Hematopoietic multipotent progenitor cell treated with erythropoietin and hydrocortisone succinate and interleukin-3 and kit ligand, for 8 days (in vitro differentiated cells): ENCODE results near the gene MRE11.
"Not testable (repeated sequence)": the region's sequence is repeated elsewhere in the genome, so short reads cannot be mapped to it uniquely, and the experiment has no call there.

ENCODE experiments used
- DNase-seq: peaks from one replicate; pipeline ENCODE4 v3.0.0-alpha.2; 2015

MRE11 gene

DNA sequence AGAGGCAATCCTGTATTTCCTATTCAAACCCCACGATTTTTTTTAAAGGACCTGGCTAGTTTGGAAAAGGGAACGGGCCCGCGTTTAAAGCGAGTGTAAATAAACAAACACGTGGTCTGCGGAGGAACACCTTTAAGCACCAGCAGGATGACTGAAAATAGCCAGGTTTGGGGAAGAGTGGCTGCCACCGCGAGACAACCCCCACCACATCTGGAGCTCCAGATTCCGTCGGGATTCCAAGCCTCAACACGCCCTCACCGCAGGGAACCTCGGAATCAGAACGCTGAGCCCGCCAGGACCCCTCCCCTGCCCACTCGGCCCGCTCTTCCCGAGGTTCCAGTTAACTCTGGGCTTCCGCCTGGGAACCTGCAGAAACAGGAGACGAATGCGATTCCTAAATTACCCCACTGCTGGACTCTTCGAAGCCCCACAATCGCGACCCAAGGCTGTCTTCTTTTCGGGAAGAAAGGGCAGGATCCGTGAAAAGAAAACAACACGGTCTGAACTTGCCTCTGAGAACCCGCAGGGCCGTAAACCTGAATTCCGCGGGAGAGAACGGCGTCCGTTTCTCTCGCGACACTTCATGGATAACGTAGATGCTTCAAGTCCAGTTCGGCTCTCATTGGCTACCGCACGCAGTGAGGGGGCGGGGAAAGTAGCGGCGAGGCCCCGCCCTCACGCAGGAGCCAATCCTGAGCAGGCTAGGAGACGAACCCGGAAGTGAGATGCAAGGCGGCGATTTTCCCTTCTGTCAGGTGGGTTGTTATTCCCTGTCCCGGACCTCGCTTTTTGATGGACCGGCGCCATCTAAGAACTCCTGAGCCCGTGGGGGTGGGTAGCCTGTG lies at the start of gene MRE11, which contains the start of gene ANKRD49:
MRE11 (minus strand) TSS at position 564 of the 845 bp plus-strand sequence. CDS start 1,043 bp downstream, outside the sequence.
ANKRD49 (plus strand) TSS at position 704 of the 845 bp plus-strand sequence. CDS start 2,710 bp downstream, outside the sequence.
- peak; percentile 97 for DNase-seq

DNA sequence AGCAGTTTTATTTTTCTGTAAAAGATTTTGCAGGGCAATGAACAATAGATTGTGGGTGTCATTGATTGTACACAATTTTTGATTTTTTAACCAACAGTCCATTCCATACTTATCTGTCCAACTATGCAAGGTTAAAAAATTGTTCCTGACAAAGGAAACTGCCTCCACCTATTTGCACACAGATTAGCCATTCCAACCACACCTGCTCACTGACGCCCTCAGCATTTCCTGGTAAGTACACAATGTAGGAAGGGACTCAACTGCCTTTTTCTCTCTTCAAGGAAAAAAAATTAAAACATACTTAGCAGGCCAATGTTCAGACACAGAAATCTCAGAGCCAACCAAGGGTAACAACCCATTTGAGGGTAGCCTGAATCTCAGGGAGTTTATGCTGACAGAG lies 45.8 kb upstream of the MRE11 start:
- DNase-seq = no peak

DNA sequence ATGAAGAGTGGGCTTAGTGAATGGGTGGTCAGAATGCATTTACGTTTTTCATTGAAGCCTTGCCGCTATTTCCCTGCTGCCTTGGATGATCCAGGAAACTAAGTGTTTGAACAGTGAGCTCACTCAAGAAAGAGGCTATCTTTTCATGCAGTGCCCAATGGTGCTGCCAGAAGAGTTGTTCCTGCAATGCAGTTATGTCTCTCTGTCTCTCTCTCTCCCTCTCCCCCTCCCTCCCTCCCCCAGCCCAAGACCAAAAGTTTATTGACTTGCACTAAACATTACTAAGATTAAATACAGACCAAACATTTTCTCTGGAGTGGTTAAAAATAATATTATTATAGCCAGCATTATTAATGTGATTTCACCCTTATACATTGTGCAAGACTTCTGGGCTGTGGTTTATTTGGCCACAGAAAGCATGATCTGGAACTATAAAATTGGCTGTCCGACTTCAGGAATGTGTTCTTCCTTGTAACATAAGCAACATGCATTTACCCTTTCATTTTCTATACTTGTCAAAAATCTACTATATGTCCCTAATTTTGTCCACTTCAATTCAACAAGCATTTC lies 43.5 kb upstream of the MRE11 start:
- no peak for DNase-seq

DNA sequence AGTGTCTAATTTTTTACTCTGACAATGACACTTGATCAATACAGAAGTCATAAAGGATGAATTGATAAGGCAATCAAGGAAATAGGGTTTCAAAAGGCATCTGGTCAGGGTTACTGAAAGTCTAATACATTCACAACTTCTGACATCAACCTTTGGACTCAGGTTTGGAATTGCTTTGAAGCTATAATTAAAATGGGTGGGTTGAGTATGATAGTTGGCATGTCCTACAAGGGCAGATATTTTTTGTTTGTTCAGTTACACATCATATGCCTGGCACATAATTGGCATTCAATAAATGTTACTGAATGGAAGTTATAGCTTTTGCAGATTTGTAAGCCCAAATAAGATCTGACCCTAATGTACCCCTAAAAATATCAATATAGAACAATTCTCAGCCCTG lies 42.7 kb upstream of the MRE11 start:
- no peak for DNase-seq

DNA sequence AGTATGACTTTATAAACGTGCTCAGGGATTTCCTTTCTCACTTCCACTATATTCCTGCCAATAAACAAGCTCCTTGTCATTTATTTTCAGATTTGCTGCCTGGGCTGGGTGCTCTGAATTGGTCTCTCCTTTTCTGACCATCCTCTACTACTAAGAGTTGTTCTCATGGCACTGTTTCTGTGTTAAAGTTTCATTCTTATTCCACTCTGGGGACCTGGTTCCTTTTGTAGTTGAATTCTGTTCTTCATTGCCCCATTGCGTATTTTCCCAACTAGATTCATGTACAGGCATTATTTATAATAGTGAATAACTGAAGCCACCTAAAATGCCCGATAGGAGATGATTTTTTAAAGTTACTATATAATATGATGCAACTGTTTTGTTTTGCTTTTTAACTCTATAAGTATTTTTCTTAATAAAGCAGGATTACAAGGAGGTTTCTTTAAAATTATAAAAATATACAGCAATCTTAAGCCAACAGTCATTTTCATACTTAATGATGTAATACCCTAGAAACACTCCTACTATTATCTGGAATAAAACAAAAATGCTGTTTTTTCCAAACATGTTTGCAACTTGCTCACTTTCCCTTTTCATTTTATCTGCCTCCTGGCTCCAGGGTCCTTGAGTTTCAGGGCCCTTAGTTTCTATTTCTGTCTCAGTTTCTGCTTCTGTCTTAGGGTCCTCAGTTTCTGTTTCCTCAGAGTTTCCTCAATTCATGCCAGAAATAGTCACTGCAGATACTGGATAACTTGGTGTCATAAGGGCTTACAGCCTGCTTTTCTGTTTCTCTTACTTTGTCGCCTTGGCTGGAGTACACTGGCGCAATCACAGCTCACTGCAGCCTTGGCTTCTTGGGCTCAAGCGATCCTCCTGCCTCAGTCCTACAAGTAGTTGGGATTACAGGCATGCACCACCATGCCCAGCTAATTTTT lies 40.3 kb upstream of the MRE11 start:
- no peak for DNase-seq

DNA sequence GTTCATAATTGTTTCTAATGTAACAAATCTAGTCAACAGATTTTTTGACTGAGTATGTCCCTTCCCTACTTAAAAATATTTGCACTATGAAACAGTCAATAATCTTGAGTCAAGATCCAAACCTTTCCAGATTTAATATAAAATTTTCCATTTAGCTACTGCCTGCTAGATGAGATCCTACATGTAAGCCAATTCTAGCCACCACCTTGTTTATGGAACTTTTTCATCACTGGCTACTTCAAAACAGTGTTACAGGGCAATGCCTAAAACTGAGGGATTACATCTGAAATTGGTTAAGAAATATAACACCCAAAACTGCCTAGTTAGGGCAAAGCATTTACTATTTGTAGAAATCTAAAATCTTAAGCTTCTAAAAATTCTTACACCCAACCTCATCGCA lies 39.6 kb upstream of the MRE11 start:
- no peak for DNase-seq

DNA sequence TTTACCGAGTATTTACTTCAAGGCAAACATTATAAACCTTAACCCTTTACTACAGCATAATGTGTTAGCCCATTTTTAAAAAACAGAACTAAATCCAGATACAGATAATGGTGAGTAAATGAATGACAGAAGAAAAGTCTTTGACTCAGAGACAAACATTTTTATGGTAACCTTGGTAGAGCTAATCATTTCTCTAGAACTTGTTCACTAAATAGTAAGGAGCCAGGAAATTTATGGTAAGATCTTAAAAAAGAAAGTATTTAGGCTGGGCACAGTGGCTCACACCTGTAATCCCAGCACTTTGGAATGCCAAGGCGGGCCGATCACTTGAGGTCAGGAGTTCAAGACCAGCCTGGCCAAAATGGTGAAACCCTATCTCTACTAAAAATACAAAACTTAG lies 38.6 kb upstream of the MRE11 start:
- no peak for DNase-seq

DNA sequence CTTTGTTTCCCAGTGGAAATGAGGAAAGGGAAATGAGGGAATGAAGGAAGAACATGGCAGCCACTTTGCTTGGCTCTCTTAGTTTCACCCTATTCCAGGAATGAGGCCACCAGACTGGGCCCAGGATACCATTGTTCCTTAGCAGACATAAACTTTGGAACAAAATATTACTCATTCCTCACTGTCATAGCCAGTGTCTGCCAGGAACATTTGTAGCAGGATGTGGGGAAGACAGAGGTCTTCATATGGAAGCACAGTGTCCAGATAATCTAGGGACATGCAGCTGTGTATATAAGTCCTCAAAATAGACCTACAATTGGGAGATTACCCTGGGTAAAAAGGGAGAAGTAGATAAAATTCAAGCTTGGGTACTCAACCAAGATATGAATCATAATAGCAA lies 34.9 kb upstream of the MRE11 start:
- DNase-seq = no peak

DNA sequence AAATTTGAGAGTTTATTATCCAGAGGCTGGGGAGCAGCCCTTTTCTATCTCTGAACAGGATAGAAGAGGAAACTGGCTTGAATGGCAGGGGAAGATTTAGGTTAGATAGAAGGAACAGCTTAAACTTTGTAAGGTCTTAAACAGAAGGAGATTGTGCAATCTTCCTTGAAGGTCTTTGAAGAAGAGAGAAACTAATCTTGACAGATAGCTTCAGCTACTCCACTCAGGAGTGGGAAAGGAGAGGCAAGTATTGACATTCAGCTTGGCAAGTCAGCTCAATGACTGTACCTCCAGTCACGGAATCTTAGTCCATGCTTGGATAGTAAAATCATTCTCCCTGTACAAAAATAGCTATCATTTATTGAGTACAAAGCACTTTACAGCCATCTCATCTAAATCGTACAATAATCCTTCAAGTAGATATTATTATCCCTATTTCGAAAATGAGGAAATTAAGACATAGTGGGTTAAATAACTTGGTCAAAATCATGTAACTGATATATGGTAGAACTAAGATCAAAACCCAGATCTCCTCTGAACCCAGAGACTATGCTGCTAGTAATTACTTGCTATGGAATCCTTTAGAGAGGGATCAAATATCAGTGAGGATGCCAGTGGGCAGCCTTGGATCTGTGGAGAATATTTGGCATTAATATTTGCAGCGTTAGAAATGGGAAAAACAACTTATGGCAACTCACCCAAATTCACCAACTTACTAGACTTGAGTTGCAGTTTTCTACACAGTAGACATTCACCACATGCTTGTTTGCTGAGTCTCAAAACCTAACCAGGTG lies 33.2 kb upstream of the MRE11 start:
- no peak for DNase-seq

DNA sequence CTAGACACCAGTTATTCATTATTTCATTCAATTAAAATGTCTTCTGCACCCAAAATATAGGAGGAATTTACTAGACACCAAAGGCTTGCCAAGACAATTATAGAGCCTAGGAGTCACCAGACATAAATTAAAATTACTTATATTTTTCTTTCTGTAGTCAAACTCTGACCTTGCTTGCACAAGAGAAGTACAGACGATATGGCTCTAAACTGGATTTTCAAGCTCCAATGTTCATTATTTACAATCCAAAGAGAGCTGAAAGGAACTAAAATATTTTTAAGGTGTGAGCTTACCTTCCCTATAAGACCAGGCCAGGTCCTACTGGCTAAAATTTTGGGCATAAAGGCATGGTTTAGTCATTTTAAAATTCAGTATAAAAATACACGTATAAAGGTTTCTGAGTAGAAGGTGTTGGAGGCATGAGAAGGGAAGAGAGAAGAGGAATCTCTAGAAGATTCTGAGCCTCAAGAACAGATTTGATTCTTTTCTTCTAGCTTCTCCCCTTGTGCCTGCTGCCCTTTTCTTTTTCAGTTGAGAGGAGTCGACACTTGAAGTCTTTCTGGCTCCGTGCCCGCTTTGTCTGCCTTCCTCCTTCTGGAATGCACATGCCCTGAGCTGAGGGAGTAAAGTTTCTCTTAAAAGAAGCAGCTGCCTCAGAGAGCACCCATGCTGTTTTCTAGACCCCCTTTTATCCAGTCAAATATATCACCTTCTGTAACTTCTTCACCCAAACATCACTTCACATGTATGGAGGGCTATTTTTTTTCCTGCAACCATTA lies 32.1 kb upstream of the MRE11 start:
- peak; percentile 34 for DNase-seq

DNA sequence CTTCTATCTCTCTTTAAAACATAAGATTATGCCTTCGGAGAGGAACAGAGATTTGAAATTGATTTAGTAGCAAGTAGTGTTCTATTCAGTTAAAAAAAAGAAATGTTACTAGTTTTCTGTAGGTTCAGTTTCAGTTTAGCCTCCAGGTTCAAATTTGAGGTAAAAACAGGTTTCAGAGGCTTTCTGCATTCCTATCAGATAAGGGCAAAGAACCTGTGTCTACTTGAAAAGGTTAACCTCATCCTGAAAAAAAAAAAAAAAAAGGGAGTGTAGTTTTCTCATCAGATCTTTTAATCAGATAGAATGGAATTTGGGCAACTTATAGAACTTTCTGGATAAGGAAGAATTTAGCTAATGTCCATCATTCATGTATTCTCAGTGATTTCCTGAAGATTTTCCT lies 30.7 kb upstream of the MRE11 start:
- no peak for DNase-seq

DNA sequence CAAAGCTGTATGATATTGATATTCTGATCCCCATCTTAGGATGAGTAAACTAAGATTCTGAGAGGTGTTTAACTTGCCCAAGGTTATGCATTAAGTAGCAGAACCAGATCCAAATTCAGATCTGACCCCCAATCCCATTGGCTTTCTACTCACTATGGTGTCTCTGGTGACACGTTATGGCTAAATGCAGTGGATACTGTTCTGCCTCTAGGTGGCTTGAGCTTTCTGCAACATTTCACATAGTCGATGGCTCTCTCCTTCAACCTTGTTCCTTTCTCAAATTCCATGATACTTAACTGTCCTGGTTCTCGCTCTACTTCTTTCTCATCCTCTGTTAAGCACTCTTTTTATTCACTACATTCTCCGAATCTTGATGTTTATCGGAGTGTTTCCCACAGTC lies 28.0 kb upstream of the MRE11 start:
- DNase-seq = peak; percentile 25

DNA sequence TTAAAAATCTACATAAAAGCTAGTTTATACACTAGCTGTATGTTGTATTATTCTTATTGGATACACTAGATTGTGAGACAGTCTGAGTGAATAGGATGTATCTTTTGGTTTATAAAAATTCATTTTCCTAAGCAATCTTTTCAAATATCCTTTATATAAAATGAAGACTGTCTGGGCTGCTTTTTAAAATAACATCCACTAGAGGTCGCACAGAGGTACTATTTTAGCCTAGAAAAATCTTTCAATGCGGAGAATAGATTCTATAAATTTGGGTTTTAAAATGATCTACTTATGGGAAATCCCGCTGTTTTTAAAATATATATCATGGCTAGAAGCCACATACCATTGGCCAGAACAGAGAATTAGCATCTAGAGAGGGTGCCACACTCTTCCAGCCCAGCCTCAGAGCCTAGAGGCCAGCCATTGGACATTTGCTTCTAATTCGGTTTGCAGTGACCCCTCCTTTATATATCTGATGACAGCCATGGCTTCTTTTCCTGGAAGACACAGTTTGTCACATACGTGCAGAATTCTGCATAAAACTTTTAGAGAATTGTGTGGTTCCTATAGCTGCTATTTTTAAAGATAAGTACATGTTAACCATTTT lies 25.9 kb upstream of the MRE11 start:
- peak; percentile 46 for DNase-seq

DNA sequence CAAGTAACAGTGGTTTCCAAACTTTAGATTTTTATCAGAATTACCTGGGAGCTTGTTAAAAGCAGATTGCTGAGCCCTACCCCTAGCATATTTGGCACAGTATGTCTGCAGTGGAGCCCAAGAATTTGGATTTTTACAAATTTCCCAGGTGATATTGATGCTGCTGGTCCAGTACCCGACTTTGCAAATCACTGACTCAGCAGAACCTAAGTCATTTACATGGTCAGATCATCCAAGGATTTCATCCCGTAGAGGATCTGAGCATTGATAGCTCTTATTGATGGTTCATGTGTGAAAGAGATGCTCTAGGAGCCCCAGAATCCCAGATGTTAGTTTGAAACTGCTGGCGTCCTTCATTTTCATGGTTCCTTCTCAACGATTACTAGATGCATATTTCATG lies 24.7 kb upstream of the MRE11 start:
- DNase-seq = no peak

DNA sequence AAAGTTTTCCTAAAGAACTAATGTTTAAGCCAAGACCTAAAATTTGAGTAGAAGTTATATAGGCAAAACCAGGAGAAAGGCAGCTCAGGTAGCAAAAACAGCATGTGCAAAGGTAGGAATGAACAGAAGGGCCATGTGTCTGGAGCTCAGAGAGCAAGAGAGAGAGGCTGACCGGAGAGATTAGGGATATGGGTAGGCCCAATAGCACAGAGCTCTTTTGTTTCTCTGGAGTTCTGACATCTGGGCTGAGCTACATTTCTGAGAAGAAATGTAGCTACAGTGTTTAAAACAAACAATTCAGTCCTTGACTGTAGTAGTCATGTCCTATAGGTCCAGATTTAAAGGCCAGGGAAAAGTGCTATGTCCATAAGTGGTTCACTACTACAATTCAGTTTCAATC lies 23.1 kb upstream of the MRE11 start:
- DNase-seq = no peak

DNA sequence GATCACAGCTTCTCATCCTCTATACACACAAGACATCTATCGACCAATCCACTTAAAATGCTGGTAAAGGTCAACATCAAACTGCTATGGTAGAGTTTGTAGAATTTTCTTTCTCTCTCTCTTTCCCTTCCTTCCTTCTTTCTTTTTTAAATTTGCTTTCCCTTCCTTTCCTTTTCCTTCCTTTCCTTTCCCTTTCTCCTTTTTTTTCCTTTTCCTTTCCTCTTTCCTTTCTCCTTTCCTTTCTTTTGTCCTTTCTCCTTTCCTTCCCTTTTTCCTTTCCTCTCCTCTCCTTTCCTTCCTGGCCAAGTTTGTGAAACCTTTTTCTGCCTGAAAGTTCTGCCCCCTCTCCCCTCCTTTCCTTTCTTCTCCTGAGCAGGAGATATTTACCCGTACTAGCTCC lies 21.8 kb upstream of the MRE11 start:
- DNase-seq = no peak

DNA sequence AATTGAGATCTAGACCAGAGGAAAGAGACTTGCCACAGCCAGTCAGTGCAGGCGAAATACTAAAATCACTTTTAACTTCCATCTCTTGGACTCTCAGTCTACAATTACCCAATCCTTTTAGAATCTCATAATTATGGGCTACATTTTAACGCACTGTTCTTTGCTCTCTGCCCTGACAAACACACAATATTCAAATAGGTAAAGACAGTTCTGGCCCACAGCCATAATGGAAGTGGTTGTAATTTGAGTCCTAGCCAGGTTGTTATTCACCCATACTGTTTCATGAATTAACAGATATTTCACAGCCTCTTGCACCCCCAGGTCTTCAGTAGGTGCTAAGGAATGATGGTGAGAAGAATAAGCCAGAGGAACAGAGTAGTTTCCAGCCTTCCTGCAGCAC lies 19.4 kb upstream of the MRE11 start:
- no peak for DNase-seq

DNA sequence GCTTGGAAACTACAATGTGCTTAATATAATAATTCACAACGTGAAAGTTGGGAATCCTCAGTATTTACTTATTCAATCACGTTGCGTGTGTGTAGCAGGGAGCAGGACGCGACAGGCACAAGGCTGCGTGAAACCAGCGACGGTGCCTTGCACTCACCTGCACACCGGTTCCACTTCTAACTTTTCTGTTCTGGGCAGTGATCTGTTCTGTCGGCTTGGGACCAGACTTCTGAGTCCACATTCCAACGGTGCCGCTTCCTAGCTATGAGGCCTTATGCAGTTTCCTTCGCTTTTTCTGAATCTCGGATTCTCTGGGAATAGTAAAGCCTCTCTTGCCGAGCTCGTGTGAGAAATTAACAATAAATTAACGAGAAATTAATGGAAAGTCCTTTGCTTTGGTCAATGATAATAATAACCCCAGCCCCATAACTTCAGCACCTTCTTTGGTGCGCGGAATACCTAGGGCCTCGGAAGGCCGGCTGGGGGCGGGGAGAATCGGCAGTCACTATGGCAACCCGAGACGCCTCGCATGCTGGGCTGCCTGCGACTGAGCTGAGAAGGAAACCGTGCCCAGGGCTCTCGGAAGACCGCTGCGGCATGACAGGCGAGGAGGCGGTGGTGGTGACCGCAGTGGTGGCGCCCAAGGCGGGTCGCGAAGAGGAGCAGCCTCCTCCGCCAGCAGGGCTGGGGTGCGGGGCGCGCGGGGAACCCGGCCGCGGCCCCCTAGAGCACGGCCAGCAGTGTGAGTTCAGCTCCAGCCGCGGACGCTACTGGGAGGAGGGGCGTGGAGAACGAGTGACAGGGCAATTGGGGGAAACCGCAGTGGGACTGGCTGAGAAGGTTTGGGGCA lies 18.5 kb upstream of the MRE11 start, which contains the start of gene C11orf97:
C11orf97 (plus strand) TSS at position 530 of the 850 bp plus-strand sequence; CDS start at position 598, 68 bp downstream.
- DNase-seq = peak; percentile 33

DNA sequence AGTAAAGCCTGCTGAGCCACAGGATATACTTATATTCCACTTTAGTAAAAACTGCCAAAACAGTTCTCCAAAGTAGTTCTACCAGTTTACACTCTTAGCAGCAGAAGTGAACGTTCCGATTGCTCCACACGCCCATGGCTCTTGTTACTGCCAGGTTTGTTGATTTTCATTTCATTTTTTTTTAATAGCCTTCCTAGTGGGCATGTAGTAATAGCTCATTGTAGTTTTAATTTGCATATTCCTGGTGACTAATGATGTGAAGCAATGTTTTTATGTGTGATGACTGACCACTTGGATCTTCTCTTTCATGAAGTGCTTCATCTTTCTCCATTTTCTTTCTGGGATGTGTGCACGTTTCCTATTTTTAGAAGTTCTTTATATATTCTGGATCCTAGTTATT lies 13.8 kb upstream of the MRE11 start:
- no peak for DNase-seq

DNA sequence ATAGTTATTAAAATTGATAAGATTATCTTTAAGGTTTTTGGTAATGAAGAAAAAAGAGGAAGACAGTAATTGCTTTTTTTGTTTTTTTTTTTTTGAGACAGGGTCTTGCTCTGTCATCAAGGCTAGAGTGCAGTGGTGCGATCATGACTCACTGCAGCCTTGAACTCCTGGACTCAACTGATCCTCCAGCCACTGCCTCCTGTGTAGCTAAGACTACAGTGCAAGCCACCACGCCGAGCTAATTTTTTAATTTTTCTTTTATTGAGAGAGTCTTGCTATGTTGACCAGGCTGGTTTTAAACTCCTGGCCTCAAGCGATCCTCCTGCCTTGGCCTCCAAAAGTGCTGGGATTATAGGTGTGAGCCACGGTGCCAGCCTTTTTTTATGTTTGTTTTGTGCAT lies 12.9 kb upstream of the MRE11 start:
- DNase-seq = not testable (repeated sequence)
